ENCODE measurements around the gene TSEN54.

- TF ChIP-seq EZH2 (IDR thresholded peaks at IDR 0.05; ENCODE audit: low read depth, unreplicated experiment) (no peak), POLR2AphosphoS5 (IDR thresholded peaks at IDR 0.05; ENCODE audit: low read depth) (peak; percentile 39; the same call in 1 of the 2 replicates), EZH2phosphoT487 (IDR thresholded peaks at IDR 0.05; ENCODE audit: unreplicated experiment) (no peak), CREB1 (CRISPR knock-in tag; IDR thresholded peaks at IDR 0.05; ENCODE audit: low read depth) (no peak), ZNF331 (CRISPR knock-in tag; IDR thresholded peaks at IDR 0.05; ENCODE audit: low read depth) (no peak), ETS1 (IDR thresholded peaks at IDR 0.05) (no peak), JUNB (IDR thresholded peaks at IDR 0.05; ENCODE audit: unreplicated experiment) (no peak), ZNF114 (CRISPR knock-in tag; IDR thresholded peaks at IDR 0.05) (no peak), ZNF462 (CRISPR knock-in tag; IDR thresholded peaks at IDR 0.05) (no peak), NANOG (IDR thresholded peaks at IDR 0.05; ENCODE audit: borderline replicate concordance) (no peak), STAT1 (IDR thresholded peaks at IDR 0.05; ENCODE audit: unreplicated experiment) (no peak)
- TF ChIP-seq, protein P1, sequence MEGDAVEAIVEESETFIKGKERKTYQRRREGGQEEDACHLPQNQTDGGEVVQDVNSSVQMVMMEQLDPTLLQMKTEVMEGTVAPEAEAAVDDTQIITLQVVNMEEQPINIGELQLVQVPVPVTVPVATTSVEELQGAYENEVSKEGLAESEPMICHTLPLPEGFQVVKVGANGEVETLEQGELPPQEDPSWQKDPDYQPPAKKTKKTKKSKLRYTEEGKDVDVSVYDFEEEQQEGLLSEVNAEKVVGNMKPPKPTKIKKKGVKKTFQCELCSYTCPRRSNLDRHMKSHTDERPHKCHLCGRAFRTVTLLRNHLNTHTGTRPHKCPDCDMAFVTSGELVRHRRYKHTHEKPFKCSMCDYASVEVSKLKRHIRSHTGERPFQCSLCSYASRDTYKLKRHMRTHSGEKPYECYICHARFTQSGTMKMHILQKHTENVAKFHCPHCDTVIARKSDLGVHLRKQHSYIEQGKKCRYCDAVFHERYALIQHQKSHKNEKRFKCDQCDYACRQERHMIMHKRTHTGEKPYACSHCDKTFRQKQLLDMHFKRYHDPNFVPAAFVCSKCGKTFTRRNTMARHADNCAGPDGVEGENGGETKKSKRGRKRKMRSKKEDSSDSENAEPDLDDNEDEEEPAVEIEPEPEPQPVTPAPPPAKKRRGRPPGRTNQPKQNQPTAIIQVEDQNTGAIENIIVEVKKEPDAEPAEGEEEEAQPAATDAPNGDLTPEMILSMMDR (conservative IDR thresholded peaks at IDR 0.05; ENCODE audit: low read depth in 2 of 2) = no peak
- TF ChIP-seq, protein P2, sequence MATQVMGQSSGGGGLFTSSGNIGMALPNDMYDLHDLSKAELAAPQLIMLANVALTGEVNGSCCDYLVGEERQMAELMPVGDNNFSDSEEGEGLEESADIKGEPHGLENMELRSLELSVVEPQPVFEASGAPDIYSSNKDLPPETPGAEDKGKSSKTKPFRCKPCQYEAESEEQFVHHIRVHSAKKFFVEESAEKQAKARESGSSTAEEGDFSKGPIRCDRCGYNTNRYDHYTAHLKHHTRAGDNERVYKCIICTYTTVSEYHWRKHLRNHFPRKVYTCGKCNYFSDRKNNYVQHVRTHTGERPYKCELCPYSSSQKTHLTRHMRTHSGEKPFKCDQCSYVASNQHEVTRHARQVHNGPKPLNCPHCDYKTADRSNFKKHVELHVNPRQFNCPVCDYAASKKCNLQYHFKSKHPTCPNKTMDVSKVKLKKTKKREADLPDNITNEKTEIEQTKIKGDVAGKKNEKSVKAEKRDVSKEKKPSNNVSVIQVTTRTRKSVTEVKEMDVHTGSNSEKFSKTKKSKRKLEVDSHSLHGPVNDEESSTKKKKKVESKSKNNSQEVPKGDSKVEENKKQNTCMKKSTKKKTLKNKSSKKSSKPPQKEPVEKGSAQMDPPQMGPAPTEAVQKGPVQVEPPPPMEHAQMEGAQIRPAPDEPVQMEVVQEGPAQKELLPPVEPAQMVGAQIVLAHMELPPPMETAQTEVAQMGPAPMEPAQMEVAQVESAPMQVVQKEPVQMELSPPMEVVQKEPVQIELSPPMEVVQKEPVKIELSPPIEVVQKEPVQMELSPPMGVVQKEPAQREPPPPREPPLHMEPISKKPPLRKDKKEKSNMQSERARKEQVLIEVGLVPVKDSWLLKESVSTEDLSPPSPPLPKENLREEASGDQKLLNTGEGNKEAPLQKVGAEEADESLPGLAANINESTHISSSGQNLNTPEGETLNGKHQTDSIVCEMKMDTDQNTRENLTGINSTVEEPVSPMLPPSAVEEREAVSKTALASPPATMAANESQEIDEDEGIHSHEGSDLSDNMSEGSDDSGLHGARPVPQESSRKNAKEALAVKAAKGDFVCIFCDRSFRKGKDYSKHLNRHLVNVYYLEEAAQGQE (IDR thresholded peaks at IDR 0.05; ENCODE audit: unreplicated experiment) = no peak
Observed at GRCh38 chr17:75549246-75550138, 33.2 kb downstream of the TSEN54 start.

All from GM23338 (cell line).